ENCODE data around the gene EIF2D. TPM values are rescaled to one million over a fixed set of nuclear protein-coding genes. Genes with fewer than 3 reads are reported as not detected.

Gene EIF2D
- total and polyA plus RNA-seq, 2 of the 8 experiments (the other 6 are each of a cell fraction or from before 2014, with no cell fraction given), result 36.1 to 37.1 TPM

GRCh38 chr1:206559672-206559995, 52.6 kb downstream of the EIF2D start:
- FAIRE-seq (no peak), DNase-seq (ENCODE audit: low read depth in 1 of 2, low spot score in 2 of 2) (no peak)
- Histone ChIP-seq H3K79me2 (ENCODE audit: control insufficient read depth in 1 of 2, insufficient read depth in 2 of 2, low read length in 2 of 2) (no peaks in the 10 kb centered on the region), H2AFZ (ENCODE audit: low read length) (no peak overlapping the region), H2BK12ac (ENCODE audit: low read depth, low read length) (no peak overlapping the region), H3K23ac (ENCODE audit: insufficient read length) (no peak overlapping the region), H3K36me3 (ENCODE audit: control insufficient read depth in 2 of 4, insufficient read depth in 4 of 4, low read length in 3 of 4) (no peaks in the 10 kb centered on the region), H4K20me1 (replicated peaks in 1 of 2; ENCODE audit: control insufficient read depth in 1 of 2, insufficient read depth in 2 of 2, low read length in 2 of 2) (no peaks in the 10 kb centered on the region), H3K27me3 (replicated peaks in 1 of 4; ENCODE audit: control insufficient read depth in 3 of 4, extremely low read depth in 1 of 4, insufficient read depth in 3 of 4, low read length in 3 of 4) (peaks cover 5 to 29% (median 19%) of the 10 kb centered on the region in 4 experiments), H3K14ac (ENCODE audit: insufficient read length) (no peak overlapping the region), H3K56ac (replicated peaks; ENCODE audit: insufficient read length, low read depth, low read length) (no peak overlapping the region), H2BK15ac (ENCODE audit: low read length) (no peak overlapping the region), H2AK5ac (ENCODE audit: low read depth, low read length) (no peak overlapping the region), H3K9me3 (ENCODE audit: insufficient read depth in 2 of 2, low read depth in 1 of 2, low read length in 1 of 2) (no peaks in the 10 kb centered on the region), H3K4me2 (ENCODE audit: insufficient read depth in 1 of 2, low read depth in 2 of 2, low read length in 2 of 2) (no peak overlapping the region), H2BK20ac (ENCODE audit: low read length) (no peak overlapping the region), H3K27ac (ENCODE audit: low read depth, low read length) (no peak overlapping the region), H3K79me1 (ENCODE audit: low read depth, low read length) (no peaks in the 10 kb centered on the region), H4K8ac (ENCODE audit: extremely low read depth, insufficient read depth, low read length) (no peak overlapping the region), H2BK5ac (ENCODE audit: low read depth, low read length) (no peak overlapping the region), H3K18ac (ENCODE audit: extremely low read depth, low read length) (no peak overlapping the region), H3K23me2 (ENCODE audit: low read depth, low read length) (peaks cover 5% of the 10 kb centered on the region), H3K4me1 (replicated peaks in 1 of 4; ENCODE audit: control insufficient read depth in 3 of 4, insufficient read depth in 4 of 4, low read length in 3 of 4) (peaks cover 4 to 7% (median 5%) of the 10 kb centered on the region in 4 experiments; a peak in 6 of 7 replicates), H4K5ac (ENCODE audit: insufficient read length, low read depth, low read length) (no peak overlapping the region), H3K4ac (replicated peaks; ENCODE audit: insufficient read length, low read depth, low read length) (no peak overlapping the region), H3K9ac (replicated peaks in 1 of 4; ENCODE audit: extremely low read depth in 1 of 4, low read depth in 3 of 4, low read length in 3 of 4) (no peak overlapping the region), H2BK120ac (replicated peaks; ENCODE audit: low read depth, low read length) (no peak overlapping the region), H3K4me3 (ENCODE audit: extremely low read depth in 1 of 4, insufficient read depth in 2 of 4, low read depth in 3 of 4, low read length in 4 of 4) (no peak overlapping the region), H4K91ac (replicated peaks; ENCODE audit: insufficient read length, low read length) (no peak overlapping the region)
- WGBS, 2 experiments (ENCODE audit: extremely low coverage in 1 of 2, insufficient coverage in 1 of 2, insufficient read length in 1 of 2, insufficient replicate concordance in 2 of 2, low coverage in 1 of 2, low lambda C conversion rate in 2 of 2, missing lambda C conversion rate in 1 of 2), result 86% methylated on average over 5 of the region's 5 CpGs; no CpG with 5 or more reads in 1 of the 2 experiments
- POLR2A ChIA-PET (ENCODE audit: partially characterized antibody), result no interaction called here
- TF ChIP-seq HDAC2 (IDR thresholded peaks at IDR 0.05; ENCODE audit: borderline replicate concordance in 1 of 2, low read depth in 2 of 2, low read length in 2 of 2) (no peak), USF2 (IDR thresholded peaks at IDR 0.05; ENCODE audit: low read length) (no peak), ZNF274 (IDR thresholded peaks at IDR 0.05; ENCODE audit: borderline replicate concordance, extremely low read depth, low read length) (no peak)
- CTCF ChIA-PET (ENCODE audit: partially characterized antibody), result interaction anchor here (0.5 to 2.4 kb wide), 12 partner anchors 9 to 801 kb away, joined by 3 to 16 read pairs (median 3); partner anchors contain the start of genes EIF2D and RASSF5

Measured in H1 (cell line).